Measurements from ENCODE around the gene BSN. TPM values are rescaled to one million over a fixed set of nuclear protein-coding genes. Genes with fewer than 3 reads are reported as not detected.

The BSN gene
- total and polyA plus RNA-seq, 2 of the 4 experiments (the other 2 are of a cell fraction): under 0.01 to 0.03 TPM

GRCh38 chr3:49611291-49611690 is 57.0 kb downstream of the BSN start:
- Histone ChIP-seq H4K91ac (ENCODE audit: insufficient read depth, low read depth, low read length) (no peak overlapping the region), H2BK120ac (ENCODE audit: low read depth, low read length) (no peak overlapping the region), H2AK9ac (replicated peaks; ENCODE audit: low read depth, low read length, poor library complexity) (peak overlapping the region; percentile 50), H3K56ac (ENCODE audit: extremely low read depth, insufficient read depth, low read length) (no peak overlapping the region), H3K4me2 (ENCODE audit: low read depth, low read length) (no peak overlapping the region), H3K27me3 (ENCODE audit: control insufficient read depth, insufficient read depth, low read length) (peaks cover 5% of the 10 kb centered on the region; the same call in 1 of the 2 replicates), H2BK20ac (ENCODE audit: low read depth, low read length) (no peak overlapping the region), H3K9me1 (ENCODE audit: insufficient read depth, low read length) (peaks cover 2% of the 10 kb centered on the region; the same call in 1 of the 2 replicates), H3K18ac (ENCODE audit: low read depth, low read length) (no peak overlapping the region), H3K9ac (ENCODE audit: low read depth, low read length) (no peak overlapping the region), H3K4ac (ENCODE audit: low read depth, low read length) (no peak overlapping the region), H4K5ac (ENCODE audit: low read depth, low read length) (no peak overlapping the region), H4K8ac (ENCODE audit: low read depth in 2 of 2, low read length in 2 of 2) (no peak overlapping the region), H3K27ac (ENCODE audit: insufficient read depth, low read length) (no peak overlapping the region), H2AFZ (replicated peaks; ENCODE audit: low read length, poor library complexity) (no peak overlapping the region), H3K23ac (ENCODE audit: low read depth, low read length) (no peak overlapping the region), H2BK15ac (ENCODE audit: low read depth, low read length) (no peak overlapping the region), H4K20me1 (ENCODE audit: insufficient read depth, low read length) (no peaks in the 10 kb centered on the region; the same call in 1 of the 2 replicates), H3K4me3 (ENCODE audit: insufficient read depth, low read depth, low read length) (no peak overlapping the region), H3K4me1 (ENCODE audit: control insufficient read depth, insufficient read depth, low read length) (peaks cover 2% of the 10 kb centered on the region; the same call in 1 of the 2 replicates), H3K79me1 (ENCODE audit: low read depth in 1 of 2, low read length in 2 of 2) (no peaks in the 10 kb centered on the region), H3K14ac (replicated peaks; ENCODE audit: low read depth, low read length) (no peak overlapping the region), H2BK5ac (ENCODE audit: low read depth, low read length, poor library complexity, severe bottlenecking) (no peak overlapping the region), H3K36me3 (ENCODE audit: control insufficient read depth, insufficient read depth, low read length) (no peaks in the 10 kb centered on the region), H2AK5ac (ENCODE audit: low read depth, low read length) (no peak overlapping the region), H3K9me3 (ENCODE audit: control insufficient read depth, insufficient read depth, low read length) (no peaks in the 10 kb centered on the region)
- ChIA-PET CTCF (interaction anchor here (0.7 kb wide), 1 partner anchor 561 kb away, joined by 5 read pairs; no protein-coding TSS in a partner anchor), POLR2A (ENCODE audit: unreplicated experiment) (no interaction called here)
- dilution Hi-C loops (cut with HindIII; ENCODE audit: low sequenced_read_pairs, unreplicated experiment) (no loop called here), intact Hi-C loops (cut with micrococcal nuclease) (no loop called here), in situ Hi-C loops (cut with MboI; ENCODE audit: low sequenced_read_pairs) (no loop called here)
- ATAC-seq (ENCODE audit: low read depth) (no peak), DNase-seq (no peak)
- no TSS peak for BruUV-seq (replicated peaks)
- TF ChIP-seq FOS (IDR thresholded peaks at IDR 0.05; ENCODE audit: low read depth, low read length) (no peak), SMC3 (IDR thresholded peaks at IDR 0.05; ENCODE audit: low read depth, low read length) (no peak), CHD1 (IDR thresholded peaks at IDR 0.05; ENCODE audit: low read depth, low read length) (no peak), USF2 (IDR thresholded peaks at IDR 0.05; ENCODE audit: low read depth, low read length) (no peak), RFX5 (IDR thresholded peaks at IDR 0.05; ENCODE audit: low read depth, low read length) (no peak), CEBPB (IDR thresholded peaks at IDR 0.05; ENCODE audit: low read depth, low read length) (no peak), NFE2L2 (IDR thresholded peaks at IDR 0.05; ENCODE audit: low read depth, low read length) (no peak), RCOR1 (IDR thresholded peaks at IDR 0.05; ENCODE audit: insufficient replicate concordance, low read length) (no peak), BHLHE40 (IDR thresholded peaks at IDR 0.05; ENCODE audit: low read depth, low read length) (no peak), MXI1 (IDR thresholded peaks at IDR 0.05; ENCODE audit: borderline replicate concordance, low read depth, low read length) (no peak), MAFK (IDR thresholded peaks at IDR 0.05; ENCODE audit: low read depth, low read length) (no peak), MAZ (IDR thresholded peaks at IDR 0.05; ENCODE audit: borderline replicate concordance, low read depth, low read length) (no peak), CTCF (conservative IDR thresholded peaks at IDR 0.05; ENCODE audit: low read depth, low read length) (no peak), RAD21 (IDR thresholded peaks at IDR 0.05; ENCODE audit: low read length) (no peak)
- WGBS, 2 experiments (ENCODE audit: extremely low coverage in 2 of 2, insufficient read length in 1 of 2): 92% methylated on average over 2 of the region's 6 CpGs; no CpG with 5 or more reads in 1 of the 2 experiments

Data from IMR-90 (cell line).